Right lung (tissue), 5 donors: ENCODE results near the gene PEX5. TPM values are rescaled to one million over a fixed set of nuclear protein-coding genes. Genes with fewer than 3 reads are reported as not detected.
"Not testable (repeated sequence)": the region's sequence is repeated elsewhere in the genome, so short reads cannot be mapped to it uniquely, and the experiment has no call there.

Experiments
- DNase-seq, 2 donors: peaks; one replicate each; pipeline ENCODE4 v3.0.0-alpha.2; 2013
- polyA plus RNA-seq, 5 donors: library from polyadenylated mRNA; unstranded; fragments of 120-200 nt; gene quantifications; one replicate each; pipeline versions ENCODE4 v1.2.1 to v1.2.3, GENCODE V29; 2013; ENCODE audit warnings: inconsistent platforms in 1 of 5, low replicate concordance in 1 of 5; ENCODE audit not compliant: insufficient read length in 5 of 5, insufficient read depth in 1 of 5

The PEX5 gene
- polyA plus RNA-seq, 5 donors = 37.7 to 56.9 (median 49.2) TPM

DNA sequence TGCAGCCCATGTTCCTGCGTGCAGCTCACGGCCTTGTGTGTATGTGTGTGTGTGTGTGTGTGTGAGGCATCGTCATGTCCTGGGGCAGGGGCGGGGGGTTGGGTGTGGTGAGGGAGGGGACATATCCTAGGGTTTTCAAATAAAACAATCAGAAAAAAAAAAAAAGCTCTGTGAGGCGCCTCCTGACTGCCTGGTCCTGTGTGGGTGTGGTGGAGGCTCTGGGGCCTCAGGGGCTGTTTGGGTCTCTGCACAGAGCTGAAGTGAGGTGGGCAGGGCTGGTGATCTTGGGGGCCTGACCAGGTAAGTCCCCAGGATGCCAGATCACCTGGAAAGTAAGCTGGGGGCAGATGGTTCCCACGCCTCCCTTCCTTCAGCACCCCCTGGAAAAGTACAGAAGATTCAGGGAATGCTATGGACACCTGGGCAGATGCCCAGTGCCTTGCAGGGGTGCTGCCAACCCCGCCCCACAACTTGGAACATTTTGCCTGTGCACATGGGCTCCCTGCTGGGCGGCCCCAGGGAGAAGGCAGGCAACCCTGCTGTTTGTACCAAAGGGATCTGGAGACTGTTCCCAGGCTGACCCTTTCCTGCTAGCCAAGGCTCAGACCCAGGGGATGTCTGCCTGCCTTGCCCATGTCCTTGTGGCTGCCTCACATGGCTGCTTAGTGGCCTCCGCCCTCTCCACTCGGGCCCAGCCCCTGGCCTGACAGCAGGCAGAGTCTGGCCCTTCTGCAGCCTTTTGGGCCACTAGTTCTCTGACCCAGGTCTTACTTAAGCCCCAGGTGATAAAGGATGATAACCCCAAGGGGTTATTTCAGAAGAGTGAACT, 30.5 kb upstream of the PEX5 start:
- no peak for DNase-seq

DNA sequence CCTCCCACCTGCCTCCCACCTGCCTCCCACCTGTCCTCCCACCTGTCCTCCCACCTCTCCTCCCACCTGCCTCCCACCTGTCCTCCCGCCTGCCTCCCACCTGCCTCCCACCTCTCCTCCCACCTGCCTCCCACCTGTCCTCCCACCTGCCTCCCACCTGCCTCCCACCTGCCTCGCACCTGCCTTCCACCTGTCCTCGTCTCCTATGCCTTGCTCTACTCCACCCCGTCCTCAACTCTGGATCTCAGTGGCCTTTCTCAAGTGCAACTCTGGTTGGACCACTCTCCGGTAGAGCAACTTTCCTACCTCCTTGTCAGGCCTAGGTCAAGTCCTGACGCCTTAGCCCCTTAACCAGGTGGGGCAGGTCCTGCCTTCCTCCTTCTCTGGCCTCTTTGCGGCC, 29.3 kb upstream of the PEX5 start:
- no peak for DNase-seq

DNA sequence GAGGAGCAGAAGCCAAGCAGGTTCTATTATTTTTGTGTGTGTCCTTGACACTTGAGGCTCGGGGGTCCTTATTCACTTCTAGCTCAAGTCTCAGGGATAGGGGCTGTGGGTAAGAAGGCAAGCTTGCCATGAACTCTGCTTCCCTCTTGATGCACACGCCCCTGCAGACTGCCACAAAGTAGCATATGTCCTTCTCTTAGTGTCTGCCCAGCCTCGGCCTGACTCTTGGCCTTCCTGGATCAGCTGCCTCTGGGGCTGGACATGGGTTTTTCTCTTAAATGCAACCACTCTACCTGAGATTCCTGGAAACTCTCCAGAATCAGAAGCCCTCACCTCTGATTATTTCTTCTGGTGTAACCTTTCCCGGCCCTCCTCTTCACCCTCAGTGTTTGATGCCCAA, 28.2 kb upstream of the PEX5 start:
- no peak for DNase-seq

DNA sequence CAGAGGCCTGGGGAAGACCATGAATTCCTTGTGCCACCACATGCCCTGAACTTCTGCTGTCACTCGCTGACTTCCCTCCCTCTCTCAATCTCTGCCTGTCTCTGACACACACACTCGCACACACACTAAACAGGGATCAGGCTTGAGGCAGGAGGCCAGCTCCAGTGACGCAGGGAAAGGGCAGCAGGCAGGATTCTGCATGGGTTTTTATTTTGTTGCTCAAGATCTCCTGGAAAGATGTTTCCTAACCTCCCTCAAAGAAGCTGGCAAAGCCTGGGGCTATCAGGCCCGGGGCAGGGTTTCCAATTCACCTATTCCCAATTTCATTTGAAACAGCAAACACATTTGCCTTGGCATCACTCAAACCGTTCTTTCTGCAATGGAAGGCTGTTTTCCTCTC, 27.7 kb upstream of the PEX5 start:
- DNase-seq = no peak

DNA sequence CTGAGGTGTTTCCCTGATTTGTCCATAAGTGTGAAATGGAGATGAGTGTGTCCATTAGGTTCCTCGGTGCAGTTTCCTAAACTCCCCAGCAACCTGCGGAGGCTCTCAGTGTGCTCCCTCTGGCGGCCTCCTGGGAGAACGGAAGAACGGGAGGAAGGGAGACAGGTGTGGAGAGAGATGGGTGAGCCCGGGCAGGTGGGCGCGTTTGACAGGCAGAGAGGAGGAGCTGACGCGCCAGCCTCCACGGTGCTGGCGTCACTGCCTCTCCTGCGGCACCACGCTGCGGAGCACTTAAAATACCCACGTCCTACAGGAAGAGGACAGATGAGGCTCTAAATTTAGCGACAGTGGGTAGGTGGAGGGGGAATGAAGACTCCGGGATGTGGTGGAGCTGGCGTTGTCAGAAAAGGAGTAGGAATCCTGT, 26.8 kb upstream of the PEX5 start:
- DNase-seq = peak in 1 of 2 donors; percentile 9

DNA sequence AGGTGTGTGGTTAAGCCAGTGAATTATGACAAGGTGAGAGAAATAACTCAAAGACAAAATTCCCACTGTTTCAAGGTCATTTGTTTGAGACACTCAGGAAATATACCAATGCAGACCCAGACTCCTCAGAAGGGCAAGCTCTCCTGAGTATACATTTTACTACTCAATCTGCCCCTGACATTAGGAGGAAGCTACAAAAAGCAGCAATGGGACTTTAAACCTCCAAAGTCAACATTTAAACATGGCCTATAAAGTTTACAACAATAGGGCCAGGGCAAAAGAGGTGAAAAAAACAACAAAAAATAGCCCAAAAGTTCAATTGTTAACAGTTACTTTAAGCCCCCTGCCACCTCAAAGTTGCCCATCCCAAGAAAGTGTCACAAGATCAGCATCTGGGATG, 19.5 kb upstream of the PEX5 start:
- DNase-seq = no peak

DNA sequence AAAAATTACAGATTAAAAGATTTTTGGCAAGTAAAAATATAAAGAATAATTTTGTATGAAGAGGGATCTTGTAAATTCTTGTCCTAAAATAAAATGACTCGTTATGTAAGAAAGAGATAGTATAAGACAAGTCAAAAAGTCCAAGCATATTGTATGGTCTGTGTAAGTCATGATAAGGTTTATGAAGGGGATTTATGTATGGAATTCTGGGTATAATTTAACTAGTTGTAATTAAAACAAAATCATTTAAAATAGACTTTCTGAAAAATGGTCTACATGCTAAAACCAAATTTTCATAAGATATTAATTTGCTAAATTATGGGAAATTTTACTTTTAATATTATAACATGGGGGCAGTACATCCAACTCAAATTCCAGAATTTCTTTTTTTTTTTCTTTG, 17.6 kb upstream of the PEX5 start:
- DNase-seq = no peak

DNA sequence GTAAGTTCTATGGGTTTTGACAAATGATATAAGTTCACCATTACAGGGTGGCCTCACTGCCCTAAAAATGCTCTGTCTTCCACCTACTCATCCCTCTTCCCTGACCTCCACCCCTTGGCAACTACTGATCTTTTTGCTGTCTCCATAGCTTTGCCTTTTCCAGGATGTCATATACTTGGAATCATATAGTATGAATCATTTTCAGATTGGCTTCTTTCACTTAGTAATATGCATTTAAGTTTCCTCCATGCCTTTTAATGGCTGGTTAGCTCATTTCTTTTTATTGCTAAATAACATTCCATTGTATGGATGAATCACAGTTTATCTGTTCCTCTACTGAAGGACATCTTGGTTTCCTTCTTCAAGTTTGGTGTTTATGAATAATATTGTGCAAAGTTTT, 14.0 kb upstream of the PEX5 start:
- DNase-seq = no peak

DNA sequence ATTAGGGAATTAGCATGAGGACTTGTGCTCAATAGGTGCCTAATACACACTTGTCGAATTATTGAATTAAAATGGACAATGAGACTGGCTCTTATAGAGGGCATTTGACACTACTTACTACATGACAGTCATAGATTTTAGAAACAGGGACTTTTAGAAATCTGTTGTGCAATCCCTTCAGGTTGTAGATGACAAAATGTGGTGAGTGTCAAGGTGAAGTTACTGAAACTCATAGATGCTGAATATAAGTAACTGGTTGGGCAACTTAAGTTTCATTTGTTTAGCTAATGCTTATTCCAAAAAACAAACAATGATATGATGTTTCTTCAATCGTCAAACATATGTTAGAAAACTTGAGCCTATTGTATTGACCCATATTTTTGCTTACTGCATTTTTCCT, 12.9 kb upstream of the PEX5 start:
- DNase-seq = no peak

DNA sequence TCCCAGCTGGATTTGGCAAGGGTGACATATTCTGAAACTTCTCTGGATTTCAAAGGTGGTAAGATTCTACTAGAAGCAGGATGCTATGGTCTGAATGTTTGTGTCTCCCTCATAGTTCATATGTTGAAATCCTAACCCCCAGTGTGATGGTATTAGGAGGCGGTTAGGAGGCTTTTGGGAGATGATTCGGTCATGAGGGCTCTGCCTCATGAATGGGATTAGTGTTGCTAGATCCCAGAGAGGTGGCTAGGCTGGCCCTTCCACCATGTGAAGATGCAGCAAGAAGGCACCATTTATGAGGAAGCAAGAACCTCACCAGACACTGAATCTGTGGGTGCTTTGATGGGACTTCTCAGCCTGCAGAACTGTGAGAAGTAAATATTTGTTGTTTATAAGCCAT, 11.0 kb upstream of the PEX5 start:
- no peak for DNase-seq

DNA sequence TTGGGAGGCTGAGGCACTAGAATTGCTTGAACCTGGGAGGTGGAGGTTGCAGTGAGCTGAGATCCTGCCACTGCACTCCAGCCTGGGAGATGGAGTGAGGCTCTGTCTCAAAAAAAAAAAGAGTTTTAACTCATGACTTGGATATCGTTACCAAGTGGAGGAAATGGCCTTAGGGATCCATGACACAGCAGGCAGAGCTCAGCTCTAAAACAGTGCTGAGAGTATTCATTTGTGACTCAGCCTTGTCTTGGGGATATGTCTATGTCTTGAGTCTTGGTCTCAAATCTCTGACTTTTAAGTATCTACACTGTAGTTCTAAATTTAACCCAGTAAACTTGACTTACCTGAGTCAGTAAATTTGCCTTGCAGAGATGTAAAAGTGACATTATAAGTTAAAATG, 8.8 kb upstream of the PEX5 start:
- DNase-seq = no peak

DNA sequence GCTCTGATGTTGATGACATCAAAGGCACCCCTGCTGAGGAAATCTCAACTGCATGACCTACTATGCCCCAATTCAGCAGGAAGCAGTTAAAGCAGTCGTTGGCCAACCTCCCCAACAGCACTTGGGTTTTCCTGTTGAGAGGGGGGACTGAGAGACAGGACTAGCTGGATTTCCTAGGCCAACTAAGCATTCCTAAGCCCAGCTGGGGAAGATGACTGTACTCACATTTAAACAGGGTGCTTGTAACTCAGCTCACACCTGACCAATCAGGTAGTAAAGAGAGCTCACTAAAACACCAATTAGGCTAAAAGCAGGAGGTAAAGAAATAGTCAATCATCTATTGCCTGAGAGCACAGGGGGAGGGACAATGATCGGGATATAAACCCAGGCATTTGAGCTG, 3.4 kb upstream of the PEX5 start:
- not testable (repeated sequence) for DNase-seq

DNA sequence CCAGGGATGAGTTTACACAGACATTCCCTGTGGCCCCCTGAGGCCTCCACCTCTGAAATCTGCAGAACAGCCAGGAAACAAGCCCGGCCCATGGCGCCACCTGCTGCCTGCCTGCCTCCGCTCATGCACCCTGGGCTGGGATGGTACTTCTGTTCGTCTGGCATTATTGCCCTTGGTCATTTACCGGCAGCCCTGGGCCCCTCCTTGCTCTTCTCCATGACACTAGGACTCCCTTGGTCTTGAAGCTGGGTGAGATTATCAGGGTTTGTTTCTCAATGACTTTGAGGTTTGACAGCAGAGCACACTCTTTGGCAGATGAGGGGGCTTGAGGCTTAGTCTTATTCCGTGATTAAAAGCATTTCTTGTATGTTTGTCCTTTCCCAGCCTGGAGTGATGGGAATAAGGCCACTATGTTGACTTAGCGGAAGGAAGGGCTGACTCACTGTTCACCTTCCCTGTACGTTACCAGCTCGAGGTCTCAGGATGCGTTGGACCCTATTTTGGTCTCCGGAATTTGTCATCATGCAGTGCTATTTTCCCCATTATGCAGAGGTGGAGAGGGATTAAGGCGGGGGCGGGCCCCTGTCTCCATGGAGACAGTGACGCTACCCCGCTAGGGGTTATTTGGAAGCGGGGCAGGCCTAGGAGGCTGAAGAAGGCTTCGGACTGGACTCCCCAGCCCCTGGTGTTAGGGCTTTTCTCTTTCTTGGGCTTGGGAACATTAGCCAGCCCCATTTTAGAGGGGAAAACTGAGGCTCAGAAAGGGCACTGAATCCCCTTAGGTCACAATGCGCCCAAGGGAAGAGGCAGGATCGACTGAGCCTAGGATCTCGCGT, 706 bp upstream of the PEX5 start:
- DNase-seq = peak; percentile 32 to 36

DNA sequence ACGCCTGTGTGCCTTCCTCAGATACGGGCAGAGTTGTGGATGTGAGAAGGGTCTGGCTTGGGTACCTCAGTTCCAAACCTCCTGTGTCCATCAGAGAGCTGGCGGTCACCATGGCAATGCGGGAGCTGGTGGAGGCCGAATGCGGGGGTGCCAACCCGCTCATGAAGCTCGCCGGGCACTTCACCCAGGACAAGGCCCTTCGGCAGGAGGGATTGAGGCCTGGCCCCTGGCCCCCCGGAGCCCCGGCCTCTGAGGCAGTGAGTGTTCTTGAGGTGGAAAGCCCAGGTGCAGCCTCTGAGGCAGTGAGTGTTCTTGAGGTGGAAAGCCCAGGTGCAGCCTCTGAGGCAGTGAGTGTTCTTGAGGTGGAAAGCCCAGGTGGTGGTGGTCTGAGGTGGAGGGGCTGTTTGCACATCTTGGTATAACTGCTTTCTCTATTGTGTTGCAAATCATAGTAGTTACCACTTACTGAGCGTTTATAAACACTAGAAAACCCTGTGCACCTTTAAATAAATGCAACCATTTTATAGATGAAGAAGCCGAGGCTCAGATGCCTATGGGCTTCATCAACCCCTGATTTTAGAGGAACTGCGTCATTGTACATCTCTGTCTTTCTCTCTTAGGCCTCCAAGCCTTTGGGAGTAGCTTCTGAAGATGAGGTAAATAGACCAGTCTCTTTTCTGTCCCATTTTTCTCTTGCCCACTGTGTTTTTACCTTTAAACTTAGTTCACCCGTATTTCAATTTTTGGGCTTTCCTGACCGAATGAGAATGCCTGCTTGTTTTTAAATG, 976 bp downstream of the PEX5 start:
- no peak for DNase-seq

DNA sequence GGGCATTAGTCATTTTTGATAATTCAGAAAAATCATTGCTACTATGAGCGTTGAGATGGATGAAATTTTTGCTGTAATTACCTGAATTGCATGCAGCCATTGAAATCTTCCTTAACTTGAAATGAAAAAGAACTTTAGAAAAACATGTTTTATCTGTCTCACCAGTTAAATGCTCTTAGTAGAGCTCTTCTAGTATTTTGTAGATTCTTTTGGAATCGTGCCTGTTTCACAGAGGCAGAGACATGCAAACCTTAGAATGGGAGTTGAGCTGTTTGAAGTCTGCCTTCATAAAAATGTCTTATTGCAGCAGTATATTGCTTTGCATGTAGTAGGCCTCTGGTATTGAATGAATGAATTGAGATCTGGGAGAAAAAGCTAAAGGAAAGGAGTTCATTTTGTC, 4.2 kb downstream of the PEX5 start:
- DNase-seq = no peak

DNA sequence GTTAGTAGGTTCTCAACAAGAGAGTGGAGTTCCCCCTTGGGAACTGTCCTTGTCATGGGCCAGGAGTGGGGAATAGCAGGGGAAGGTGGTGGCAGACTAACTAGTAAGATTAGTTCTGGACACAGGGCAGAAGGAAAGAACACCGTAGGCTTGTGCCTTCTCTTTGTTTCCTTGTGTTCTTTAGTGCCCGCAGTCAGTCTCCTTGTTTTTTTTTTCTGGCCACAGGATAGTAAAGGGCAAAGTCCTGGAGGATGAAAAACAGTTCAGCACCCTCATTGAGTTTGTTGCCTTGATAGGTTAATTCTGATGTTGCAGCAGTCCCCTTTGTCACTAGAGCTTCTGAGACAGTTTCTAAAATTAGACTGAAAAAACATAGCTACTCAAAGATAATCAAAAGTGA, 8.4 kb downstream of the PEX5 start:
- no peak for DNase-seq

DNA sequence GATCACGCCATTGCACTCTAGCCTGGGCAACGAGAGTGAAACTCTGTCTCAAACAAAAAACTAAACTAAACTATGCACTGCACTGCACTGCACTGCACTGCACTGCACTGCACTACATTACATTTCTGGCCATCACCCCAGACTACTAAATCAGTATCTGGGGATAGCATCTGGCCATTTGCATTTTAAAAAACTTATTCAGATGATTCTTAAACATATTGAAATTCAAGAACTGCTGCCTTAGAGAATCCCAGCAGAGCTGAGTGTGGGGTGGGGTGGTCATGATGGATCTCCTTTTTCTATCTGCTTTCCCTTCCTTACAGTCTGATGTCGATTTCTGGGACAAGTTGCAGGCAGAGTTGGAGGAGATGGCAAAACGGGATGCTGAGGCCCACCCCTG, 13.6 kb downstream of the PEX5 start:
- no peak for DNase-seq

DNA sequence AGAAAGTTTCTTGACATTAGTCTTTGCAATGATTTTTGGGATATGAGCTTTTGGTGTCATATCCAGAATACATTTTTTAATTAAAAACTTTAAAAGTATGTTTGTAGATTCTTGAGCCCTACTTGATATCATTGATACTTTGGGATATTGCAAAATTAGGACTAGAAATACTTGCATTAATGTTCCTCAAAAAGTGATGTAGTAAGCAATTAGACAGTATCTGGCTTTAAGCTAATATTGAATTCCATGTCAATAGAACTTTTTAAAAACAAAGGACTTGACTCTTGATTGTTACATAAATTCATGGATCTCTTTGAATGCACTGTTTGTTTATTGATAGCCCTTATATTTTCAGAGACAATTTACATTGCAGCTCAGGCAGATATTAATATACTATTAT, 15.6 kb downstream of the PEX5 start:
- no peak for DNase-seq

DNA sequence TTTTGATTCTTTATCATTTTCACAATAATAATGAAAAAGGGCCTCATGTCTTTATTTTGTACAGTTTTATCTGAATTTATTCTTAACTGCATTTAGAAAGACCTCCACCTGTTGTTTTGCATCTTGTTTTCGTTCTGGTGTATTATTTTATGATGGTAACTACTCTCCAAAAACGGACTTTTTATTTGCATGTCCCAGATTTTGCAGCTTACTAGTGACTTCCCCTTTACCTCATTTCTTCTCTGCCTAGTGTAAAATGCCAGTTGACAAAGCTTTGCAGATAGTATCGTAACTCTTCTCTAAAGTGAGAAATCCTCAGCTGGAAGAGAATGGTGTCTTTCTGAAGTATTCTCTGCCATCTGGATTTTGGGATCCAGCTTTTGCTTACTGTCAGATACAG, 17.2 kb downstream of the PEX5 start:
- no peak for DNase-seq

DNA sequence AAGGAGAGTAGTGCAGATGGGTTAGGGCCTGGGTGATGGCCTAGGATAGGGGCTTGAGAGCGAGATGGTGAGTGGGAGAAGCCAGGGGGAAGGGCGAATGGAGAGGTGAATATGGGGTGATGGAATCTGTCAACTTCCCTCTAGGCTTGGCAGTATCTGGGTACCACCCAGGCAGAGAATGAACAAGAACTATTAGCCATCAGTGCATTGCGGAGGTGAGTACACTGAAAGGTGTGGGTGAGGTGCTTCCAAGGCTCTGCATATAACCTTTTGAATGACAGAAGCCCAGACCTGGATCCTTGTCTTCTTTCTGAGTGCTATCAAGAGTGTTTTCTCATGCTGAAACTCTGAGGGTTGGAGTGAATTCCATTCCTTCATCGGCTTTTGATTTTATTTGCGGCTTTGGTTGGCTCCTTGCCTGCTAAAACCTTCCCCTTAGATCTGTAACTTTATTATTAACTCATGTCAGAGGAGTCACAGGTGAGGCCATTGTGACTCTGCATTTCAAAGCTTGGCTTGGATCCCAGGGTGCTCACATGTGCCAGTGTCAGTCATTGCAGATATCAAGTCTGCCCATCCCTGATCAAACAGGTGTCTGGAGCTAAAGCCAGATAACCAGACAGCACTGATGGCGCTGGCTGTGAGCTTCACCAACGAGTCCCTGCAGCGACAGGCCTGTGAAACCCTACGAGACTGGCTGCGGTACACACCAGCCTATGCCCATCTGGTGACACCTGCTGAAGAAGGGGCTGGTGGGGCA, 18.6 kb downstream of the PEX5 start:
- DNase-seq = no peak

DNA sequence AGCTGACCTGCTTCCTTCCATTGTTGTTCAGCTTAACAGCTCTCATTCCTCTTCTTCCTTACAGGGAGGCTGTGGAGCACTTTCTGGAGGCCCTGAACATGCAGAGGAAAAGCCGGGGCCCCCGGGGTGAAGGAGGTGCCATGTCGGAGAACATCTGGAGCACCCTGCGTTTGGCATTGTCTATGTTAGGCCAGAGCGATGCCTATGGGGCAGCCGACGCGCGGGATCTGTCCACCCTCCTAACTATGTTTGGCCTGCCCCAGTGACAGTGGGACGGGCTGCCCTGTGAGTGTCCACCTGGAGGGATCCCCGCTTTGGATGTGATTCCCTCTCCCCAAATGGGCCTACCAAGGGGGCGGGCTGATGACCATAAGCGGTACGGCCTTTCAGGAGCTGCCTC, 20.5 kb downstream of the PEX5 start:
- DNase-seq = no peak
